HepG2 (cell line): ENCODE measurements around the gene ADGRG6. TPM values are rescaled to one million over a fixed set of nuclear protein-coding genes. Genes with fewer than 3 reads are reported as not detected.
A peak's percentile ranks its signal among the peaks of the same experiment; 100 is the strongest.

ENCODE experiments used
- ARHGAP35 ChIP-seq: sonication (generic); formaldehyde crosslinking; IDR thresholded peaks from 2 replicates; pipeline ENCODE4 v1.9.0; 2022; ENCODE audit warnings: mild to moderate bottlenecking, inconsistent platforms, moderate library complexity, missing genetic modification reagents, borderline replicate concordance
- ARNT ChIP-seq: fragments of 450-650 bp; IDR thresholded peaks from 2 replicates; pipeline ENCODE4 v1.6.1; 2017
- ELF1 ChIP-seq: sonication (generic); formaldehyde crosslinking; IDR thresholded peaks from 2 replicates; pipeline ENCODE4 v1.4.0; 2020; ENCODE audit warnings: missing genetic modification reagents
- HIVEP1 ChIP-seq: sonication (generic); formaldehyde crosslinking; IDR thresholded peaks from 2 replicates; pipeline ENCODE4 v1.4.0; 2020; ENCODE audit warnings: mild to moderate bottlenecking, missing genetic modification reagents
- HMGA1 ChIP-seq: sonication (generic); formaldehyde crosslinking; conservative IDR thresholded peaks from 2 replicates; pipeline ENCODE4 v1.4.0; 2020; ENCODE audit warnings: missing genetic modification reagents
- MTA1 ChIP-seq: sonication (generic); formaldehyde crosslinking; IDR thresholded peaks from 2 replicates; pipeline ENCODE4 v1.4.0; 2020; ENCODE audit warnings: missing genetic modification reagents, mild to moderate bottlenecking, borderline replicate concordance
- NFIB ChIP-seq: sonication (generic); formaldehyde crosslinking; IDR thresholded peaks from 2 replicates; pipeline ENCODE4 v1.9.0; 2021; ENCODE audit warnings: missing genetic modification reagents, mild to moderate bottlenecking, borderline replicate concordance
- PPARG ChIP-seq: conservative IDR thresholded peaks from 2 replicates; pipeline ENCODE4 v1.6.1; 2016; ENCODE audit warnings: missing biosample characterization, missing genetic modification reagents
- REXO4 ChIP-seq: sonication (generic); formaldehyde crosslinking; IDR thresholded peaks from 2 replicates; pipeline ENCODE4 v1.8.0; 2022; ENCODE audit warnings: missing genetic modification reagents, mild to moderate bottlenecking, borderline replicate concordance
- RFXAP ChIP-seq: sonication (generic); formaldehyde crosslinking; IDR thresholded peaks from 2 replicates; pipeline ENCODE4 v1.4.0; 2020; ENCODE audit warnings: missing genetic modification reagents, borderline replicate concordance
- SKIL ChIP-seq: sonication (generic); formaldehyde crosslinking; IDR thresholded peaks from 2 replicates; pipeline ENCODE4 v1.8.0; 2022; ENCODE audit warnings: missing genetic modification reagents, mild to moderate bottlenecking, moderate library complexity, borderline replicate concordance
- TBP ChIP-seq: sonication (generic); formaldehyde crosslinking; IDR thresholded peaks from 2 replicates; pipeline ENCODE4 v1.5.0; 2020; ENCODE audit warnings: missing genetic modification reagents
- ZBTB21 ChIP-seq: sonication (generic); formaldehyde crosslinking; IDR thresholded peaks from 2 replicates; pipeline ENCODE4 v1.4.0; 2020; ENCODE audit warnings: missing genetic modification reagents
- ZBTB34 ChIP-seq: sonication (generic); formaldehyde crosslinking; IDR thresholded peaks from 2 replicates; pipeline ENCODE4 v1.8.0; 2022; ENCODE audit warnings: mild to moderate bottlenecking, missing genetic modification reagents
- ZFP41 ChIP-seq: sonication (generic); formaldehyde crosslinking; IDR thresholded peaks from 2 replicates; pipeline ENCODE4 v1.4.0; 2020; ENCODE audit warnings: mild to moderate bottlenecking, missing genetic modification reagents, borderline replicate concordance
- ZNF407 ChIP-seq: sonication (generic); formaldehyde crosslinking; IDR thresholded peaks from one replicate; pipeline ENCODE4 v1.5.1; 2020; ENCODE audit warnings: mild to moderate bottlenecking, missing genetic modification reagents; ENCODE audit errors: not compliant biosample characterization
- ZNF644 ChIP-seq: IDR thresholded peaks from 2 replicates; pipeline ENCODE4 v1.6.1; 2016; ENCODE audit warnings: low read depth
- ZNF652 ChIP-seq: IDR thresholded peaks from 2 replicates; pipeline ENCODE4 v1.6.1; 2016; ENCODE audit warnings: low read depth, borderline replicate concordance
- ZSCAN12 ChIP-seq: sonication (generic); formaldehyde crosslinking; IDR thresholded peaks from 2 replicates; pipeline ENCODE4 v1.9.0; 2021; ENCODE audit warnings: mild to moderate bottlenecking, missing genetic modification reagents
- polyA plus RNA-seq, 8 experiments: library from polyadenylated mRNA; depleted of rRNA in 3 of 8; stranded (reverse) in 7 of 8; unstranded in 1 of 8; fragments of >200 nt; fragmentation: Illumina TruSeq in 4 of 8; extraction: Trizol in 4 of 8; gene quantifications; 2 replicates each; pipeline versions ENCODE4 v1.2.1 to v1.2.3, GENCODE V29; 2011 to 2016; ENCODE audit warnings: low read depth in 4 of 8, missing spikeins in 1 of 8, mixed read lengths in 1 of 8; ENCODE audit not compliant: insufficient read depth in 1 of 8
- total RNA-seq, 5 experiments: library from RNA; depleted of rRNA; stranded (reverse); fragments of >200 nt; fragmentation: Illumina TruSeq; extraction: Trizol; gene quantifications; 2 replicates each; pipeline ENCODE4 v1.2.3, GENCODE V29; 2016; ENCODE audit warnings: low read depth in 1 of 5

Gene ADGRG6
- total and polyA plus RNA-seq, 2 of the 13 experiments (the other 11 are each of a cell fraction or from before 2014, with no cell fraction given) = 129 to 249 TPM

GRCh38 chr6:142376800-142377496 is 75.1 kb downstream of the ADGRG6 start (continued):
- TF ChIP-seq ZNF407 (CRISPR knock-in tag) = no peak
- no peak for TF ChIP-seq NFIB (CRISPR knock-in tag)
- no peak for TF ChIP-seq RFXAP (CRISPR knock-in tag)
- no peak for TF ChIP-seq HMGA1 (CRISPR knock-in tag)
- no peak for TF ChIP-seq HIVEP1 (CRISPR knock-in tag)
- no peak for TF ChIP-seq REXO4
- no peak for TF ChIP-seq MTA1 (CRISPR knock-in tag)
- TF ChIP-seq PPARG (CRISPR knock-in tag) = no peak
- no peak for TF ChIP-seq ZFP41 (CRISPR knock-in tag)
- no peak for TF ChIP-seq ELF1 (CRISPR knock-in tag)
- no peak for TF ChIP-seq ZBTB34
- TF ChIP-seq SKIL (CRISPR knock-in tag) = no peak
- TF ChIP-seq ZNF652 = no peak
- no peak for TF ChIP-seq ARNT
- TF ChIP-seq TBP (CRISPR knock-in tag) = no peak
- peak; percentile 50 for TF ChIP-seq ZNF644 (CRISPR knock-in tag)
- TF ChIP-seq ZSCAN12 (CRISPR knock-in tag) = no peak
- TF ChIP-seq ARHGAP35 (CRISPR knock-in tag) = no peak
- TF ChIP-seq ZBTB21 (CRISPR knock-in tag) = no peak
